Measurements from ENCODE around the gene STX8. TPM values are rescaled to one million over a fixed set of nuclear protein-coding genes. Genes with fewer than 3 reads are reported as not detected.

STX8 gene
- total and polyA plus RNA-seq, 5 experiments from 2014 or later: 38.2 to 167 (median 114) TPM

DNA sequence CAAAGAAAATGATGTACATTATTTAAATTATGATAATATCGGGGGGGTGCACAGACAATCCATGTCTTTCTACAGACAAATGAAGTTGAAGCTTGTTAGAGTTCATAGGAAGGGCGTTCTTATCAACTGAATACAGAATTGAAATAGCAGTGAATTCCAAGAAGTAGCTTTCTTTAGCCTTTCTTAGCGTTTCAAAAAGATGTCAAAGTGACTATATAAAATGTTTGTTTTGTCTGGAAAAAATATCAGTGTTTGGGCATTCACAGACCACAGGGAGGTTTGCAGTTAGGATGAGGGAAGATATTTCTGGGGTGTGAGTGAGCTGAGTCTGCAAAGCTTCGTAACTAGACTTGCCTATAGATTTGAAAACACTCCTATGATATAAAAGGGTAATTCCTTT lies 55.0 kb downstream of the STX8 start:
- ATAC-seq (no peak), DNase-seq (no peak)
- Mint-ChIP-seq H3K36me3 (peaks cover 0 to 4% (median 3%) of the 10 kb centered on the region in 3 donors), H3K4me1 (peaks cover 17 to 24% (median 19%) of the 10 kb centered on the region in 4 donors), H3K4me3 (no peak overlapping the region), H3K9me3 (no peaks in the 10 kb centered on the region), H3K27ac (no peak overlapping the region), H3K27me3 (no peaks in the 10 kb centered on the region)
- POLR2A ChIA-PET: no interaction called here

DNA sequence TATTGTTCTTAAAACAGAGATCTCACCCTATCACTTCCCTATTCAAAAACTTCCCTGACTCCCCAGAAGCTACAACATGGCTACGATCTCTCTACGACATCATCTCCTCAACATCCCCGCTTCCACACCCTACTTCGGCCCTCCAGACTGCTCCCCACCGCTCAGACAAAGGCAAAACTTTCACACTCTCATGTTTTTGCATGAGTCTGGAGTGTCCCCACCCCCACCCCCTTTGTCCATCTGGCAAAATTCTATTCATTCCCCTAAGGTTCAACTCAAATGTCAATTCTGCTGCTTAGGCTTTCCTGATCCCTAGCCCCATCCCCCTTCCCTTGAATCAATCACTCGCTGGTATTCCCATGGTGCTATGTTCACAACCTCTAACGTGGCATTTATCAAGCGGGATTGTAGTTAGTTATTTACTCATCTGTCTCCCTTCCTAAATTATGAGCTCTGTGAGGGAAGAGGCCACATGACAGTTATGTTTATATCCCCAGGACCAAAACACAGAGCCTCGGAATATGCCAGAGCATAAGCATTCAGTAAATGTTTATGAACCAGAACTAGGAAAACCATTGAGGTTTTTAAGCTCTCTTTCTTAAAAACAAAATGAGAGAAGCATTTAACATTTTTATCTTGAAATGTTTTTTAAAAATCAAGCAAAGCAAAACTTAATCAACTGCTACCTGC lies 55.9 kb downstream of the STX8 start:
- ATAC-seq (no peak), DNase-seq (no peak)
- Mint-ChIP-seq H3K36me3 (peaks cover 0 to 3% (median 3%) of the 10 kb centered on the region in 3 donors), H3K27me3 (no peaks in the 10 kb centered on the region), H3K4me3 (no peak overlapping the region), H3K4me1 (peaks cover 17 to 24% (median 20%) of the 10 kb centered on the region in 4 donors), H3K27ac (peak overlapping the region in 1 of 10 donors; percentile 5), H3K9me3 (no peaks in the 10 kb centered on the region)
- POLR2A ChIA-PET: no interaction called here

DNA sequence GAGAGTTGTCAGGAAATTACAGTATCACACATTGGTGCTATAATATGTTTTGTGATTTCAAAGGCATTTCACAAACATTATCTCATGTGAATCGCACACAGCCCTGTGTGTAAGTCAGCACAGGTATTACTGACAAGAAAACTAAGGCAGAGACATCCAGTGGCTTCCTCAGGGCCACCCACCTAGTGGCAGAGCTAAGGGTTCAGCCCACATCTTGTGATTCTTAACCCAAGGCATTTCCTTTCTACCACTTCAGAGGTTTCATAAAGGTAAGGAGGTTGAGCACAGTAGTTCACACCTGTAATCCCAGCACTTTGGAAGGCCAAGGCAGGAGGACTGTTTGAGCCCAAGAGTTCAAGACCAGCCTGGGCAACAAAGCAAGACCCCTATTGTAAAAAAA lies 58.2 kb downstream of the STX8 start:
- DNase-seq (peak in 5 of 10 donors; percentile 23 to 43 (median 32)), ATAC-seq (peak; percentile 76 to 82)
- Mint-ChIP-seq H3K9me3 (peaks cover 0 to 2% (median 0%) of the 10 kb centered on the region in 9 donors), H3K36me3 (peaks cover 4 to 10% (median 5%) of the 10 kb centered on the region in 3 donors), H3K4me3 (peak overlapping the region in 4 of 10 donors; percentile 4 to 12 (median 6)), H3K4me1 (peaks cover 20 to 24% (median 23%) of the 10 kb centered on the region in 4 donors), H3K27ac (peak overlapping the region in 2 of 10 donors; percentile 13 to 26), H3K27me3 (no peaks in the 10 kb centered on the region)
- POLR2A ChIA-PET: no interaction called here

DNA sequence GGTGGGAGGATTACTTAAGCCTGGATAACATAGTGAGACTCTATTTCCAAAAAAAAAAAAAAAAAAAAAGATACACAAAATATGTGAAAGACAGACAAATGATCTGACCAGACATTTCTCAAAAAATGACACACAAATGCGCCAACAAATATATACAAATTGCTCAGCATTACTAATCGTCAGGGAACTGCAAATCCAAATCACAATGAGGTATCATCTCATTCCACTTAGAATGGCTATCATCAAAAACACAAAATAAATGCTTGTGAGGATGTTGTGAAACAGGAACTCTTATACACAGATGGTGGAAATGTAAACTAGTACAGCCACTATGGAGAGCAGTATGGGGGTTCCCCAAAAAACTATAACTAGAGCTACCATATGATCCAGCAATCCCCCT lies 62.4 kb downstream of the STX8 start:
- no peak overlapping the region for H3K4me3 Mint-ChIP-seq
- peaks cover 20 to 35% (median 25%) of the 10 kb centered on the region in 4 donors for H3K4me1 Mint-ChIP-seq
- POLR2A ChIA-PET: no interaction called here
- H3K9me3 Mint-ChIP-seq: peaks cover 5 to 38% (median 27%) of the 10 kb centered on the region in 9 donors
- DNase-seq: no peak
- H3K27me3 Mint-ChIP-seq: no peaks in the 10 kb centered on the region
- H3K27ac Mint-ChIP-seq: no peak overlapping the region
- ATAC-seq: no peak
- H3K36me3 Mint-ChIP-seq: peaks cover 14 to 39% (median 27%) of the 10 kb centered on the region in 3 donors

DNA sequence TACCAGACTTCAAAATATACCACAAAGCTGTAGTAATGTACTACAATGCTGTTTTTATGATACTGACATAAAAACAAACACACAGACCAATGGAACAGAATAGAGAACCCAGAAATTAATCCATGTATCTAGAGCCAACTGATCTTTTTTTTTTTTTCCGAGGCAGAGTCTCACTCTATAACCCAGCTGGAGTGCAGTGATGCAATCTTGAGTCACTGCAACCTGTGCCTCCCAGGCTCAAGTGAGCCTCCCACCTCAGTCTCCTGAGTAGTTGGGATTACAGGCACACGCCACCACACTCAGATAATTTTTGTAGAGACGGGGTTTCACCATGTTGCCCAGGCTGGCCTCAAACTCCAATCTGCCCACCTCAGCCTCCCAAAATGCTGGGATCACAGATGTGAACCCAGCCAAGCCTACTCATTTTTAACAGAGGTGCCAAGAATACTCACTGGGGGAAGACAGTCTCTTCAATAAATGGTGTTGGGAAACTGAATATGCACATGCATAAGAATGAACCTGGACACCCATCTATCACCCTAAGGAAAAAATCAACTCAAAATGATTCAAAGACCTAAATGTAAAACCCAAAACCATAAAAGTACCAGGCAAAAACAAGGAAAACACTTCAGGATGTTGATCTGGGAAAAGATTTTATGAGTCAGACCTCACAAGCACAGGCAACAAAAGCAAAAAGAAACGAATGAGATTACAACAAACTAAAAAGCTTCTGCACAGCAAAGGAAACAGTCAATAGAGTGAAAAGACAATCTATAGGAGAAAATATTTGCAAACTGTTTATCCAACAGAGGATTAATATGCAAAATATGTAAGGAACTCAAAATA lies 63.1 kb downstream of the STX8 start:
- Mint-ChIP-seq H3K36me3 (peaks cover 19 to 44% (median 35%) of the 10 kb centered on the region in 3 donors), H3K9me3 (peaks cover 9 to 45% (median 33%) of the 10 kb centered on the region in 9 donors), H3K27ac (no peak overlapping the region), H3K4me3 (no peak overlapping the region), H3K4me1 (peaks cover 13 to 28% (median 19%) of the 10 kb centered on the region in 4 donors), H3K27me3 (no peaks in the 10 kb centered on the region)
- POLR2A ChIA-PET: no interaction called here
- ATAC-seq: no peak
- DNase-seq: no peak

DNA sequence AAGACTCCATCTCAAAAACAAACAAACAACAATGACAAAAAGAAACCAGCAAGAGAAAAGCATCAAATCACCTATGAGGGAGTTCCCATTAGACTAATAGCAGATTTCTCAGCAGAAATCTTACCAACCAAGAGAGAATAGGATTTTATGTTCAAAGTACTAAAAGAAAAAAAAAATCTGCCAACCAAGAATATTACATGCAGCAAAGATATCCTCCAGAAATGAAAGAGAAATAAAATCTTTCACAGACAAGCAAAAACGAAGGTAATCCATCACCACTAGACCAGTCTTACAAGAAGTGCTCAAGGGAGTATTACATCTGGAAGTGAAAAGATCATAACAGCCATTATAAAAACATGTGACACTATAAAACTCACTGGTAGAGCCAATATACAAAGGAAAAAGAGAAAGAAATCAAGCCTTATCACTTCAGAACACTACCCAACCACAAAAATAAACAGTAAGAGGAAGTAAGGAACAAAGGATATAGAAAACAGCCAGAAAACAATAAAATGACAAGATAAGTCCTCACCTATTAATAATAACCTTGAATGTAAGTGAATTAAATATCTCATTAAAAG lies 66.3 kb downstream of the STX8 start:
- peaks cover 5 to 20% (median 14%) of the 10 kb centered on the region in 4 donors for H3K4me1 Mint-ChIP-seq
- ATAC-seq (no peak), DNase-seq (no peak)
- peaks cover 33 to 58% (median 39%) of the 10 kb centered on the region in 3 donors for H3K36me3 Mint-ChIP-seq
- POLR2A ChIA-PET: no interaction called here
- no peak overlapping the region for H3K27ac Mint-ChIP-seq
- peaks cover 11 to 47% (median 35%) of the 10 kb centered on the region in 9 donors for H3K9me3 Mint-ChIP-seq
- peak overlapping the region in 1 of 10 donors; percentile 26 for H3K4me3 Mint-ChIP-seq
- no peaks in the 10 kb centered on the region for H3K27me3 Mint-ChIP-seq

DNA sequence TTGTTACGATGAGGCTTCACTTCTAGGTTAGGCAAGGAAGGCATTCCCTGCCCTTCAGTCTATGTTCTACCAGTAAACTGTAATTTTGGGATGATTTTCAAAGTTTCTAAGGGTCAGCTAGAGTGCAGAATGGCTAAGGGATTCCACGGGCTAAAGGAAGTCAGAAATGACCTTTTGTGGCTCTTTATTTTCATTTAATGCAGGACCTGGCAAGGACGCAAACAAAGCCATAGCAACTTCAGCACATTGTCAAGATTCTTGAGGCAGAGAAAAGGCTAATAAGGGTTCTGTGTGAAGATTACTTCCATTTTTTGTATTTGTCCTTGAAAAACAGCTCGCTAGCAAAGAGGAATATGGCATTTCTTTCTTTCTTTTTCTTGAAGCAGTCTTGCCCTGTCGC lies 76.6 kb downstream of the STX8 start:
- Mint-ChIP-seq H3K27me3 (no peaks in the 10 kb centered on the region), H3K4me3 (no peak overlapping the region), H3K4me1 (peaks cover 0 to 4% (median 0%) of the 10 kb centered on the region in 4 donors), H3K27ac (no peak overlapping the region), H3K9me3 (no peaks in the 10 kb centered on the region), H3K36me3 (peaks cover 7 to 56% (median 11%) of the 10 kb centered on the region in 3 donors)
- POLR2A ChIA-PET: no interaction called here
- no peak for ATAC-seq
- no peak for DNase-seq

DNA sequence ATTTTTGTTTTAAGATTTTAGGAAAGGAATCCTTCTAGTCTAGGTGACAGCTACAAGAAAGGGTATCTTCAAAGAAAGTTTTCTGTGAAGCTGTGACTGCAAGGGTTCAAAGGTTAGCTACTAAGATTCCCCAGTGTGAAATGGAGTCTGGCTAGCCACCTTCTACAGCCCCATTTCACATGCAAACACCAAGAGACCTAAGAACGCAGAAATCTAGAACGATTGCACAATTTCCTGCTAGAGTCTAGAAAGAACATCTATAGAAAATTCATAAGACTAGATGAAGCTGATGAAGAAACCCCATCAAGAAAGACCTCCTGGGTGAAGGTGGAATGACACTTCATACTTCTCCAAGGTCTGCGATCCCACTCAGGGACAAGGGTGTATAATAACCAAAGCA lies 77.1 kb downstream of the STX8 start:
- no peak for ATAC-seq
- no peak for DNase-seq
- Mint-ChIP-seq H3K4me3 (no peak overlapping the region), H3K4me1 (peaks cover 0 to 4% (median 0%) of the 10 kb centered on the region in 4 donors), H3K27ac (no peak overlapping the region), H3K9me3 (no peaks in the 10 kb centered on the region), H3K36me3 (peaks cover 7 to 55% (median 13%) of the 10 kb centered on the region in 3 donors), H3K27me3 (no peaks in the 10 kb centered on the region)
- POLR2A ChIA-PET: no interaction called here

DNA sequence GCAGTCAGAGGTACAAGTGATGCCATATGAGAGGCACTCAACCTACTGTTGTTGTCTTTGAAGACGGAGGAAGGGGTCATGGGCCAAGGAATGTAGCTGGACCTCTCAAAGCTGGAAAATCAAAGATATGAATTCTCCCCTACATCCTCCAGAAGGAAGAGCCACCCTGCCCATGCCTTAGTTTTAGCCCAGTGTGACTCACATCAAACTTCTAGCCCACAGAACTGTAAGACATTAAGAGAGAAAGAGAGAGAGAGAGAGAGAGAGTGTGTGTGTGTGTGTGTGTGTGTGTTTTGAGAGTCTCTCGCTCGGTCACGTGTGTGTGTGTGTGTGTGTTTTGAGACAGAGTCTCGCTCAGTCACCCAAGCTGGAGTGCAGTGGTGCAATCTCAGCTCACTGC lies 87.1 kb downstream of the STX8 start:
- Mint-ChIP-seq H3K4me3 (no peak overlapping the region), H3K27ac (peak overlapping the region in 1 of 10 donors; percentile 31), H3K27me3 (no peaks in the 10 kb centered on the region), H3K4me1 (peaks cover 0 to 4% (median 0%) of the 10 kb centered on the region in 4 donors), H3K36me3 (peaks cover 16 to 78% (median 51%) of the 10 kb centered on the region in 3 donors), H3K9me3 (peaks cover 0 to 3% (median 0%) of the 10 kb centered on the region in 9 donors)
- ATAC-seq: no peak
- no peak for DNase-seq
- POLR2A ChIA-PET: no interaction called here

DNA sequence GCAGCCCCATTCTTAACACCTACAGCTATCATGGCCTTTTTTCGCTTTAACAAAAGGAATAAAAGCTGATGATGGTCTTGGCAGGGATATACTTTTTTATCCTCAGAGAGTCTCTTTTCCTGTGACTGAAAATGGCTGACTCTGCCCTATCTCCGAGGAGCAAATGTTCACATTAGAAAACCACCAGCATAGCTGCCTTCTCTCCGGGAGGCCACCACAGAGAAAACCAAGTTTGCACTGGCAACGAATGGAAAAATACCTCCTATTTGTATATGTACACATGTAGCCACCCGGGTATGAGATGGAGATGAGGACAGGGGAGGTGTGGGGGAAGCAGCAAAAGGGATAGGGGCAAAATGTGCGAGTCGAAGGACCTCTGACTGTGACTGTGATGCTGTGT lies 88.2 kb downstream of the STX8 start:
- no peak overlapping the region for H3K4me3 Mint-ChIP-seq
- ATAC-seq (no peak), DNase-seq (no peak)
- peaks cover 0 to 2% (median 0%) of the 10 kb centered on the region in 9 donors for H3K9me3 Mint-ChIP-seq
- H3K36me3 Mint-ChIP-seq: peaks cover 14 to 81% (median 53%) of the 10 kb centered on the region in 3 donors
- peaks cover 0 to 4% (median 0%) of the 10 kb centered on the region in 4 donors for H3K4me1 Mint-ChIP-seq
- no peaks in the 10 kb centered on the region for H3K27me3 Mint-ChIP-seq
- peak overlapping the region in 1 of 10 donors; percentile 85 for H3K27ac Mint-ChIP-seq
- POLR2A ChIA-PET: no interaction called here

DNA sequence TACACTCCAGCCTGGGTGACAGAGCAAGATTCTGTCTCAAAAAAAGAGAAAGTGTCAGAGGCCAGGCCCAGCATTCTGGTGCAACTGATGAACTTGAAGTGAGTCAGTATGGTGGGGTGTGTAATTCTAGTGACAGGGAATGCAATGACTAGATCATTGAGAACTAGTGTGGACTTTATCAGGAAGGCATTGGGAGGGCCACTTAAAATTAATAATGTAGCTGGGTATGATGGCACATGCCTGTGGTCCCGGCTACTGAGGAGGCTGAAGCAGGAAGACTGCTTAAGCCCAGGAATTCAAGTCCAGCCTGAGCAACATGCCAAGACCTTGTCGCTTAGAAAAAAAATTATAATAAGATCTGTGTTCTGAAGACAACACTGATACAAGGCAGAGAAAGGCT lies 90.8 kb downstream of the STX8 start:
- Mint-ChIP-seq H3K27ac (peak overlapping the region in 2 of 10 donors; percentile 11 to 66), H3K36me3 (peaks cover 11 to 57% (median 39%) of the 10 kb centered on the region in 3 donors), H3K27me3 (no peaks in the 10 kb centered on the region), H3K4me1 (peaks cover 0 to 4% (median 2%) of the 10 kb centered on the region in 4 donors), H3K9me3 (no peaks in the 10 kb centered on the region), H3K4me3 (no peak overlapping the region)
- POLR2A ChIA-PET: no interaction called here
- DNase-seq (no peak), ATAC-seq (no peak)

DNA sequence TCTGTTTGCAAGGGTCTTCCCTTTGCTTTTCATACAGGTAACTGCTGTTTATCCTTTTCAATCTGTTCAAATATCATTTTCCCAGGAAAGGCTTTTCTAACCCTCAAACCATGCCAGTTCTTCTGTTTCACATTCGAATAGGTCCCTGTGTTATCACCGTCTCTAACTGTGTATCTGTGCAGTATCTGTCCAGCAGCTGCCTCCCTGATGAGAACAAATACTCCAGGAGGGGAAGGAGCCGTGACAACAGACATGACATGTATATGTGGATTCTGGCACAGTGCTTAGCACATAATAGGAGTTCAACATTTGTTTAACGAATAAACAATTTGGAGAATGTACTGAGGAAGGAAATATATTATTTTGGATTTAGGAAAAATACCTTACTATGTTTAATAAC lies 95.7 kb downstream of the STX8 start:
- H3K4me1 Mint-ChIP-seq: peaks cover 0 to 6% (median 2%) of the 10 kb centered on the region in 4 donors
- ATAC-seq: no peak
- H3K27me3 Mint-ChIP-seq: no peaks in the 10 kb centered on the region
- POLR2A ChIA-PET: no interaction called here
- H3K27ac Mint-ChIP-seq: peak overlapping the region in 1 of 10 donors; percentile 10
- H3K36me3 Mint-ChIP-seq: peaks cover 1 to 34% (median 27%) of the 10 kb centered on the region in 3 donors
- no peak overlapping the region for H3K4me3 Mint-ChIP-seq
- no peaks in the 10 kb centered on the region for H3K9me3 Mint-ChIP-seq
- DNase-seq: no peak

All from naive thymus-derived CD8-positive, alpha-beta T cell (primary cell).